SK-N-SH (cell line): ENCODE measurements around the gene GRIK1. TPM values are rescaled to one million over a fixed set of nuclear protein-coding genes. Genes with fewer than 3 reads are reported as not detected.

Experiments
- CTCF ChIA-PET: fragments of 300-600, 350-600 bp; formaldehyde crosslinking; extraction: SDS; loops from one replicate; lab custom pipeline; 2021; lab: Yijun Ruan, JAX
- POLR2A ChIA-PET: fragments of 350-600 bp; sonication (Branson Sonifier 250); formaldehyde crosslinking; extraction: SDS; loops from one replicate; lab custom pipeline; 2020; ENCODE audit warnings: antibody characterized with exemption, inconsistent platforms; lab: Yijun Ruan, JAX
- DNase-seq: peaks from one replicate; pipeline ENCODE4 v3.0.0; 2012
- H2AFZ ChIP-seq: fragments of 200-600 bp; sonication (generic); 2 replicates; pipeline ENCODE4 v1.8.1; 2016; ENCODE audit warnings: antibody characterized with exemption, mild to moderate bottlenecking, low read depth
- H3F3A ChIP-seq: fragments of 200-600 bp; sonication (generic); replicated peaks from 2 replicates; pipeline ENCODE3; 2016; ENCODE audit warnings: antibody characterized with exemption, mild to moderate bottlenecking; ENCODE audit not compliant: insufficient read depth
- H3K27ac ChIP-seq, 2 experiments: fragments of 200-500 bp in 1 of 2; fragments of 200-600 bp in 1 of 2; sonication (Bioruptor generic) in 1 of 2; sonication (generic), shearing (Covaris generic) in 1 of 2; 2 replicates each; pipeline versions ENCODE4 v1.5.1 to v1.6.1; 2014 to 2016; ENCODE audit warnings: low read depth in 2 of 2, inconsistent platforms in 1 of 2, low read length in 1 of 2, mild to moderate bottlenecking in 1 of 2, mixed read lengths in 1 of 2
- H3K27me3 ChIP-seq: fragments of 200-600 bp; sonication (generic), shearing (Covaris generic); 2 replicates; pipeline ENCODE4 v1.6.1; 2016; ENCODE audit warnings: mixed run types; ENCODE audit not compliant: insufficient read depth
- H3K36me3 ChIP-seq, 2 experiments: fragments of 200-500 bp in 1 of 2; fragments of 200-600 bp in 1 of 2; sonication (Bioruptor generic) in 1 of 2; sonication (generic) in 1 of 2; replicated peaks in 1 of 2; 2 replicates each; pipeline versions ENCODE3 to v1.5.1; 2014 to 2016; ENCODE audit warnings: low read length in 1 of 2, mild to moderate bottlenecking in 1 of 2; ENCODE audit not compliant: insufficient read depth in 2 of 2, control insufficient read depth in 1 of 2
- H3K4me1 ChIP-seq, 2 experiments: fragments of 200-500 bp in 1 of 2; fragments of 200-600 bp in 1 of 2; sonication (Bioruptor generic) in 1 of 2; sonication (generic), shearing (Covaris generic) in 1 of 2; 2 replicates each; pipeline versions ENCODE4 v1.5.1 to v1.6.1; 2014 to 2016; ENCODE audit warnings: low read depth in 1 of 2, low read length in 1 of 2, mixed run types in 1 of 2; ENCODE audit not compliant: insufficient read depth in 2 of 2, control insufficient read depth in 1 of 2
- H3K4me2 ChIP-seq: fragments of 200-600 bp; sonication (generic), shearing (Covaris generic); 2 replicates; pipeline ENCODE4 v1.6.1; 2017; ENCODE audit warnings: mixed run types
- H3K4me3 ChIP-seq, 2 experiments: fragments of 200-500 bp in 1 of 2; fragments of 200-600 bp in 1 of 2; sonication (Bioruptor generic) in 1 of 2; sonication (generic), shearing (Covaris generic) in 1 of 2; 2 replicates each; pipeline versions ENCODE4 v1.5.1 to v1.8.1; 2014 to 2016; ENCODE audit warnings: low read depth in 2 of 2, inconsistent platforms in 1 of 2, low read length in 1 of 2, mild to moderate bottlenecking in 1 of 2, mixed read lengths in 1 of 2, moderate library complexity in 1 of 2
- H3K79me2 ChIP-seq: fragments of 200-600 bp; sonication (generic); 2 replicates; pipeline ENCODE4 v1.8.1; 2017; ENCODE audit warnings: mild to moderate bottlenecking; ENCODE audit not compliant: insufficient read depth
- H3K9ac ChIP-seq: fragments of 200-600 bp; sonication (generic); 2 replicates; pipeline ENCODE4 v1.6.1; 2017; ENCODE audit warnings: mixed run types
- H3K9me2 ChIP-seq: fragments of 200-600 bp; sonication (generic); 2 replicates; pipeline ENCODE4 v1.6.1; 2017; ENCODE audit warnings: mixed run types
- H3K9me3 ChIP-seq: fragments of 200-600 bp; sonication (generic); 2 replicates; pipeline ENCODE4 v1.6.1; 2017; ENCODE audit warnings: mixed run types, mild to moderate bottlenecking, moderate library complexity
- H4K20me1 ChIP-seq: fragments of 200-600 bp; sonication (generic); 2 replicates; pipeline ENCODE4 v1.6.1; 2017; ENCODE audit warnings: mild to moderate bottlenecking, mixed run types; ENCODE audit not compliant: insufficient read depth
- CHD2 ChIP-seq: fragments of 150-350 bp; IDR thresholded peaks from 2 replicates; pipeline ENCODE4 v1.6.1; 2018; ENCODE audit warnings: low read length; ENCODE audit not compliant: partially characterized antibody
- CTCF ChIP-seq: fragments of 200-600 bp; sonication (generic); IDR thresholded peaks from 2 replicates; pipeline ENCODE4 v1.6.1; 2017; ENCODE audit warnings: antibody characterized with exemption, mild to moderate bottlenecking, moderate library complexity
- FOSL2 ChIP-seq: IDR thresholded peaks from 2 replicates; pipeline ENCODE4 v1.4.0; 2012; ENCODE audit warnings: low read depth, mild to moderate bottlenecking, moderate library complexity, borderline replicate concordance
- FOXJ3 ChIP-seq: sonication (generic); formaldehyde crosslinking; IDR thresholded peaks from 2 replicates; pipeline ENCODE4 v1.5.1; 2020; ENCODE audit warnings: mild to moderate bottlenecking, missing genetic modification reagents
- JUND ChIP-seq: IDR thresholded peaks from 2 replicates; pipeline ENCODE4 v1.4.0; 2012
- NFIC ChIP-seq: IDR thresholded peaks from 2 replicates; pipeline ENCODE4 v1.4.0; 2012; ENCODE audit warnings: borderline replicate concordance
- NRF1 ChIP-seq: IDR thresholded peaks from 2 replicates; pipeline ENCODE4 v1.6.1; 2012; ENCODE audit warnings: low read depth, mild to moderate bottlenecking, low read length
- POLR2AphosphoS5 ChIP-seq: IDR thresholded peaks from 2 replicates; pipeline ENCODE4 v1.6.1; 2012; ENCODE audit warnings: low read depth, low read length
- REST ChIP-seq: IDR thresholded peaks from 2 replicates; pipeline ENCODE4 v1.6.1; 2012; ENCODE audit warnings: mild to moderate bottlenecking, low read depth, low read length, moderate library complexity
- RXRA ChIP-seq: IDR thresholded peaks from 2 replicates; pipeline ENCODE4 v1.4.0; 2012; ENCODE audit warnings: low read depth, mild to moderate bottlenecking, borderline replicate concordance
- SIN3A ChIP-seq: IDR thresholded peaks from 2 replicates; pipeline ENCODE4 v1.6.1; 2012; ENCODE audit warnings: low read depth, mild to moderate bottlenecking, low read length, moderate library complexity, borderline replicate concordance
- TAF1 ChIP-seq: IDR thresholded peaks from 2 replicates; pipeline ENCODE4 v1.6.1; 2012; ENCODE audit warnings: low read depth, mild to moderate bottlenecking, low read length, moderate library complexity, borderline replicate concordance
- USF2 ChIP-seq: fragments of 150-350 bp; IDR thresholded peaks from 2 replicates; pipeline ENCODE4 v1.6.1; 2017; ENCODE audit warnings: antibody characterized with exemption, low read length, low read depth, borderline replicate concordance
- YY1 ChIP-seq: IDR thresholded peaks from 2 replicates; pipeline ENCODE4 v1.4.0; 2012; ENCODE audit warnings: low read depth, mild to moderate bottlenecking
- WGBS: methylation state at CpG from one replicate; pipeline ENCODE4 v1.1.6; 2017; ENCODE audit warnings: low lambda C conversion rate; 5-methylcytosine and 5-hydroxymethylcytosine counted together
- polyA plus RNA-seq, 3 experiments: library from polyadenylated mRNA; depleted of rRNA; stranded (reverse); fragments of >200 nt; gene quantifications; 2 replicates each; pipeline ENCODE4 v1.2.3, GENCODE V29; 2012
- TF ChIP-seq, protein P1 (sequence below): IDR thresholded peaks from 2 replicates; pipeline ENCODE4 v1.4.0; 2012; ENCODE audit warnings: low read depth, borderline replicate concordance

GRIK1 gene
- polyA plus RNA-seq, 1 of the 3 experiments (the other 2 are of a cell fraction) = not detected

DNA sequence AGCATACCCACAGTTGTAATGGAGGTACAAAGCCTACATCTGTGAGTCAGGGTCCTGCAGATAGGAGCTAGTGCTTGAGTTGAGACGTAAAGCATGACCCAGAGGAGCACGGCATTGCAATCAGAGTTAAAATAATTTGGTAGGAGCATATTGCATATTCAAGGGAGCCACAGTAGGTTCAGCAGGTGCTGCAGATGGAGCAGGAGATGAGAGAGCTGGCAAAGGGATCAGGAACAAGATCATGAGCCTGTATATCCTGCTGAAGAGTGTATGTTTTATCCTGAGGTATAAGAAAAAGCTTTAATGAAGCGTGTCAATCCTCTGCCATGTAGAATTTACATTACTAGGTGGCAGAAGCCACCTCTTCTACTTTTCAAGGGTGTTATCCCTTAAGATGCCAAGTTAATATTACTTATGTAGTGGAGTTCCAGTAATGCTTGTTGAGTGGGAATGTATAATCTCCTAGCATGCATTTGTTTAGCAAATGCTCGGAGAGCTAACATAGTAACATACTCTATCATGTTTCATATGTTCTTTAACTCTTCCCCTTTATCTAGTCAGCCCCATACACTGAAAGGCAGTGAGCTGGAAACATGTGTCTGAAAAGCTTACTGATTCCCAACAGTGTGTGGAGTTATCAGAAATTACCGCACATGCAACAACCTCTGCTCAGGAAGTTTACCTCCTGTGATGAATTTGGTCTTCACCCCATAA, 300.3 kb downstream of the GRIK1 start:
- 61% methylated on average over 5 of the region's 5 CpGs for WGBS
- Histone ChIP-seq H3K4me1 (0 out of 4 replicates have a peak, but pooled peaks cover 0 to 3% of the 10 kb centered on the region in 2 experiments), H3K27me3 (no peaks in the 10 kb centered on the region), H3K9me3 (no peaks in the 10 kb centered on the region), H4K20me1 (no peaks in the 10 kb centered on the region), H3K4me3 (no peak overlapping the region), H2AFZ (no peak overlapping the region), H3K9me2 (no peaks in the 10 kb centered on the region), H3K4me2 (no peak overlapping the region), H3F3A (no peaks in the 10 kb centered on the region), H3K9ac (no peak overlapping the region), H3K36me3 (no peaks in the 10 kb centered on the region), H3K79me2 (no peaks in the 10 kb centered on the region), H3K27ac (no peak overlapping the region)
- ChIA-PET POLR2A (no interaction called here), CTCF (no interaction called here)
- TF ChIP-seq POLR2AphosphoS5 = no peak
- TF ChIP-seq USF2 = no peak
- no peak for TF ChIP-seq JUND
- TF ChIP-seq TAF1 = no peak
- TF ChIP-seq NRF1 = no peak
- TF ChIP-seq, protein P1, sequence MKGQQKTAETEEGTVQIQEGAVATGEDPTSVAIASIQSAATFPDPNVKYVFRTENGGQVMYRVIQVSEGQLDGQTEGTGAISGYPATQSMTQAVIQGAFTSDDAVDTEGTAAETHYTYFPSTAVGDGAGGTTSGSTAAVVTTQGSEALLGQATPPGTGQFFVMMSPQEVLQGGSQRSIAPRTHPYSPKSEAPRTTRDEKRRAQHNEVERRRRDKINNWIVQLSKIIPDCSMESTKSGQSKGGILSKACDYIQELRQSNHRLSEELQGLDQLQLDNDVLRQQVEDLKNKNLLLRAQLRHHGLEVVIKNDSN = no peak
- no peak for TF ChIP-seq NFIC
- no peak for TF ChIP-seq SIN3A
- TF ChIP-seq CTCF = no peak
- no peak for TF ChIP-seq CHD2
- no peak for TF ChIP-seq FOXJ3 (CRISPR knock-in tag)
- TF ChIP-seq REST = no peak
- no peak for TF ChIP-seq RXRA
- TF ChIP-seq FOSL2 = no peak
- no peak for TF ChIP-seq YY1
- no peak for DNase-seq
